IPS-15b (cell line): Measurements from ENCODE around the gene ZC3HAV1L.

Experiments
- H3K27me3 ChIP-seq: one replicate; pipeline ENCODE4 v1.6.1; 2013; ENCODE audit warnings: low read length; ENCODE audit not compliant: control insufficient read depth, insufficient read depth
- H3K36me3 ChIP-seq: one replicate; pipeline ENCODE4 v1.6.1; 2013; ENCODE audit warnings: low read length; ENCODE audit not compliant: control insufficient read depth, insufficient read depth
- H3K4me1 ChIP-seq: one replicate; pipeline ENCODE4 v1.6.1; 2013; ENCODE audit warnings: mild to moderate bottlenecking, low read length; ENCODE audit not compliant: control insufficient read depth, insufficient read depth
- H3K4me3 ChIP-seq: one replicate; pipeline ENCODE4 v1.5.1; 2013; ENCODE audit warnings: low read depth, low read length
- H3K9ac ChIP-seq: one replicate; pipeline ENCODE4 v1.6.1; 2013; ENCODE audit warnings: low read depth, mild to moderate bottlenecking, low read length
- H3K9me3 ChIP-seq: one replicate; pipeline ENCODE4 v1.6.1; 2013; ENCODE audit warnings: mild to moderate bottlenecking, low read length; ENCODE audit not compliant: control insufficient read depth, insufficient read depth

ZC3HAV1L gene

GRCh38 chr7:139049936-139050335 is 14.1 kb upstream of the ZC3HAV1L start:
- H3K4me3 ChIP-seq, result no peak overlapping the region
- no peaks in the 10 kb centered on the region for H3K27me3 ChIP-seq
- no peaks in the 10 kb centered on the region for H3K4me1 ChIP-seq
- H3K36me3 ChIP-seq, result peaks cover 8% of the 10 kb centered on the region
- no peaks in the 10 kb centered on the region for H3K9me3 ChIP-seq
- H3K9ac ChIP-seq, result no peak overlapping the region

GRCh38 chr7:139049111-139049510 is 13.3 kb upstream of the ZC3HAV1L start:
- H3K4me3 ChIP-seq, result no peak overlapping the region
- H3K36me3 ChIP-seq, result peaks cover 6% of the 10 kb centered on the region
- no peaks in the 10 kb centered on the region for H3K4me1 ChIP-seq
- no peaks in the 10 kb centered on the region for H3K9me3 ChIP-seq
- H3K9ac ChIP-seq, result no peak overlapping the region
- H3K27me3 ChIP-seq, result no peaks in the 10 kb centered on the region

GRCh38 chr7:139047970-139048369 is 12.1 kb upstream of the ZC3HAV1L start:
- no peaks in the 10 kb centered on the region for H3K27me3 ChIP-seq
- no peak overlapping the region for H3K4me3 ChIP-seq
- no peaks in the 10 kb centered on the region for H3K9me3 ChIP-seq
- no peaks in the 10 kb centered on the region for H3K4me1 ChIP-seq
- H3K36me3 ChIP-seq, result peaks cover 3% of the 10 kb centered on the region
- H3K9ac ChIP-seq, result no peak overlapping the region

GRCh38 chr7:139046143-139046542 is 10.3 kb upstream of the ZC3HAV1L start:
- Histone ChIP-seq H3K36me3 (no peaks in the 10 kb centered on the region), H3K9ac (no peak overlapping the region), H3K9me3 (no peaks in the 10 kb centered on the region), H3K4me3 (no peak overlapping the region), H3K27me3 (no peaks in the 10 kb centered on the region), H3K4me1 (no peaks in the 10 kb centered on the region)

GRCh38 chr7:139044813-139045794 is 9.3 kb upstream of the ZC3HAV1L start:
- no peaks in the 10 kb centered on the region for H3K36me3 ChIP-seq
- no peaks in the 10 kb centered on the region for H3K27me3 ChIP-seq
- no peak overlapping the region for H3K4me3 ChIP-seq
- no peak overlapping the region for H3K9ac ChIP-seq
- no peaks in the 10 kb centered on the region for H3K9me3 ChIP-seq
- H3K4me1 ChIP-seq, result no peaks in the 10 kb centered on the region

GRCh38 chr7:139043823-139044812 is 8.3 kb upstream of the ZC3HAV1L start:
- Histone ChIP-seq H3K27me3 (no peaks in the 10 kb centered on the region), H3K36me3 (no peaks in the 10 kb centered on the region), H3K4me3 (no peak overlapping the region), H3K9me3 (no peaks in the 10 kb centered on the region), H3K4me1 (no peaks in the 10 kb centered on the region), H3K9ac (no peak overlapping the region)

GRCh38 chr7:139041378-139042085 is 5.7 kb upstream of the ZC3HAV1L start:
- H3K4me1 ChIP-seq, result peaks cover 4% of the 10 kb centered on the region

GRCh38 chr7:139038691-139039090 is 2.8 kb upstream of the ZC3HAV1L start:
- H3K36me3 ChIP-seq, result no peaks in the 10 kb centered on the region
- peaks cover 7% of the 10 kb centered on the region for H3K4me1 ChIP-seq
- H3K27me3 ChIP-seq, result peaks cover 9% of the 10 kb centered on the region

More at GRCh38 chr7:139041378-139042085, 5.7 kb upstream of the ZC3HAV1L start:
- no peak overlapping the region for H3K4me3 ChIP-seq
- no peak overlapping the region for H3K9ac ChIP-seq
- no peaks in the 10 kb centered on the region for H3K36me3 ChIP-seq
- H3K9me3 ChIP-seq, result no peaks in the 10 kb centered on the region
- H3K27me3 ChIP-seq, result no peaks in the 10 kb centered on the region

GRCh38 chr7:139036901-139037300 is 1.1 kb upstream of the ZC3HAV1L start:
- H3K4me3 ChIP-seq, result no peak overlapping the region
- H3K9ac ChIP-seq, result no peak overlapping the region
- H3K27me3 ChIP-seq, result peaks cover 9% of the 10 kb centered on the region
- no peaks in the 10 kb centered on the region for H3K36me3 ChIP-seq
- H3K9me3 ChIP-seq, result no peaks in the 10 kb centered on the region
- H3K4me1 ChIP-seq, result peaks cover 7% of the 10 kb centered on the region

More at GRCh38 chr7:139038691-139039090, 2.8 kb upstream of the ZC3HAV1L start:
- Histone ChIP-seq H3K9me3 (no peaks in the 10 kb centered on the region), H3K4me3 (no peak overlapping the region), H3K9ac (no peak overlapping the region)

GRCh38 chr7:139034855-139035585 is 822 bp downstream of the ZC3HAV1L start:
- Histone ChIP-seq H3K27me3 (peaks cover 9% of the 10 kb centered on the region), H3K4me1 (peaks cover 7% of the 10 kb centered on the region), H3K36me3 (no peaks in the 10 kb centered on the region), H3K4me3 (peak overlapping the region; percentile 61), H3K9me3 (no peaks in the 10 kb centered on the region), H3K9ac (peak overlapping the region; percentile 60)
